ENCODE measurements around the gene PDE4DIP. TPM values are rescaled to one million over a fixed set of nuclear protein-coding genes. Genes with fewer than 3 reads are reported as not detected.
"Not testable (repeated sequence)": the region's sequence is repeated elsewhere in the genome, so short reads cannot be mapped to it uniquely, and the experiment has no call there.

The PDE4DIP gene
- total RNA-seq, 1 experiment from 2014 or later: 9.7 TPM

- not testable (repeated sequence) for DNase-seq (ENCODE audit: extremely low read depth, low read depth)
These were observed 72.0 kb downstream of the PDE4DIP start for GRCh38 chr1:148916222-148916621.

DNA sequence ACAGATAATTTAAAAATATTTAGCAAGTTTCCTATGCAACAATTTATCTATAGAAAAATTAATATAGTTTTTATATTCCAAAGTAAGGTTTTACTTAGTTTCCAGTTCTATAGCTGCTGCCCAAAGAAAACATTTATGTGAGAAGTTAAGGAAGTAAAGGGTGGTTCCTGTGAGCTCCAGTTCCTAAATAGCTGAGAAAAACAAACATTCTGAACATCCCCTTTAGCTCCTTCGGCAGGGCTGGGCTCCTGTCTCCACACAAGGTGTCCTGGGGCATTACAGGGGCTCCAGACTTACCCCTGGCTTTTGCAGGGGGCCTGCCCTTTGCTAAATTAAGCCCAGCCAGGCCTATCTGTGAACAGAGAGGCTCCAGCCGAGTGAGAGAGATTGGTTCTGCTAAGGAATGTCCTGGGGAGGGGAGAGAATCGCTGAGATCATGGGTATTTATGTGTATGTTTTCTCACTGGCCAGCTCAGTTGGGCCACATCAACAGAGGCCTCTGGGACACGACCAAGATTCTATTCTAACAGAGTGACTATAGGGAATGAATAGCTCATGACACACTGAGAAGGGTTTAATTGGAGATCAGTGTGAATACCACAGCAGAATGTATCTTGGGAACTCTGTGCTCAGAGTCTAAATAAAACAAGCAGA, 72.6 kb downstream of the PDE4DIP start:
- not testable (repeated sequence) for DNase-seq (ENCODE audit: extremely low read depth, low read depth)

DNA sequence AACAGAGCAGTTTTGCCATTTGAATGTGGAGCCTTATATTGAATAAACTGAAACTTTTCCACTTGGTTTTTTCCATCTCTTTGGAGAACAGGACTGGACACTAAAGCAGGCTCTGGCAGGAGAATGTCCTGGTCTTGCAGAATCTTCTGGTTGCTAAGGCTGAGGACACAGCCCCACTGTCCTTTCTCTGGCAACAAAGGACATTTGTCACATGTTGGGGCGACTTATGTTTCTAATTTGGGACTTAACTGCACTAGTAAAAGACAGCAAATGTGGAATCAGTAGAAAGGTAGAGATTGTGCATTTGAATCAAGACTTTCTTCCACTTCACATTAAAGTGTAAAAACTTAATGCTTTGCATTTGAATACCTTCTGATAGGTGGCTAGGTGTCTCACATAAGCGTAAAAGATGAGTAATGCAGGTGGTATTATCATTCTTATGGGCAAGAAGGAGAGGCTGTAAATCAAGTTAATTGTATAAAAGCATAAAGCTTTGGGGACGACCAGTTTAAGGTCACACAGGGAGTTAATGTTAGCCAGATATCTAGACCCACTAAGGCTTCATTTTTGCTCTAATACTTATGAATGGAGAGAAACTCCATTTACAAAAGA, 74.7 kb downstream of the PDE4DIP start:
- not testable (repeated sequence) for DNase-seq (ENCODE audit: extremely low read depth, low read depth)

DNA sequence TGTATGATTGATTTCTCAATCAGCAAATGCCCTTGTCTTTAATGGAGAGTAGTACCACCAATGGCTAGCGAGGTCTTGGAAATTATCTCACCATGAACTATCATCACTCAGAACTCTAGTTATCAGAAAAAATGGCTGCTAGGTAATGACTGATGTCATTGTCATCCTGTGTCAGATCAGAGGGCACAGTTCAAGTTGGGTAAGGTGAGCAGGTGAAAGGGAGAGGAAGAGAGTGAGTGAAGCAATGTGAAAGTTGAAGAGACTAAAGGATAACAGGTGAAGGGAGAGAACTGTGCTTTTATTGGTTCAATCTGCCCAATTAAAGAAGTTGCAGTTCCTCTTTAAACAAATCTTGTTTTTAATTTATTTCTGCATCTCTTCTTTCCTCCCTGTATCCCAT, 76.8 kb downstream of the PDE4DIP start:
- DNase-seq (ENCODE audit: extremely low read depth, low read depth): not testable (repeated sequence)

GRCh38 chr1:148923798-148924197, 79.6 kb downstream of the PDE4DIP start:
- DNase-seq (ENCODE audit: extremely low read depth, low read depth): not testable (repeated sequence)

DNA sequence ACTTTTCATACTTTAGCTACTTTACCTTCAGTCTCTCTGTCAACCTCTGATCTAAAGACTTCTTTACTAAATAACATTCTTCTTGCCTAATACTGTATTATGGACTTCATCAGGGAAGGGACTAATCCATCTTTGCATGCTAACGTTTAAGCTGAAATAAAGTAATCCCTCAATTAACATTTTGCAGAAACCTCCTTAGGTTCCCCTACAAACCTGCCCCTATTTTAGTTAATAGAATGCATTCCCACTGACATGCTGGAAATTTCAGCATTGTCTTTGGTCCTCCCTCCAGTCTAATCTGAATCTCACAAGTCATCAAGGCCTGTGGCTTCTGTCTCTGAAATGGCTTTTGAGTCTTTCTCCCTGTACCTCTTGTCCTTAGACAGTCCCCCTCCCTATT, 83.4 kb downstream of the PDE4DIP start:
- not testable (repeated sequence) for DNase-seq (ENCODE audit: extremely low read depth, low read depth)

- DNase-seq (ENCODE audit: extremely low read depth, low read depth): not testable (repeated sequence)
These were observed 85.0 kb downstream of the PDE4DIP start for GRCh38 chr1:148929253-148929652.

DNA sequence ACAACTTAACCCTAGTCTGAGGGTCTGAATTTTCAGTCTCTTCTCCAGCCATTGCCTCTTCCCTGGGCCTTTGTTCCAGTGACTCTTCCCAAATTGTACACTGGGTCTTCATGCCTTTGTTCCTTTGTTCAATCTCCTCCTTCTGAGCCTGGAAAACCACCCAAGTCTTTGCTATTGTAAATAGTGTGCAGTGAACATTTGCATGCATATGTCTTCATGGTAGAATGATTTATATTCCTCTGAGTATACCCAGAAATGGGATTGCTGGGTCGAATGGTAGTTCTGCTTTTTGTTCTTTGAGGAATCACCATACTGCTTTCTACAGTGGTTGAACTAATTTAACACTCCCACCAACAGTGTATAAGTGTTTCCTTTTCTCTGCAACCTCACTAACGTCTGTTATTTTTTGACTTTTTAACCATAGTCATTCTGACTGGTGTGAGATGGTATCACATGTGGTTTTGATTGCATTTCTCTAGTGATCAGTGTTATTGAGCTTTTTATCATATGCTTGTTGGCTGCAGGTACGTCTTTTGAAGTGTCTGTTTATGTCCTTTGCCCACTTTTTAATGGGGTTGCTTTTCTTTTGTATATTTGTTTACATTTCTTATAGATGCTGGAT, 91.3 kb downstream of the PDE4DIP start:
- not testable (repeated sequence) for DNase-seq (ENCODE audit: extremely low read depth, low read depth)

- not testable (repeated sequence) for DNase-seq (ENCODE audit: extremely low read depth, low read depth)
These were observed 98.7 kb downstream of the PDE4DIP start for GRCh38 chr1:148942906-148943305.

DNA sequence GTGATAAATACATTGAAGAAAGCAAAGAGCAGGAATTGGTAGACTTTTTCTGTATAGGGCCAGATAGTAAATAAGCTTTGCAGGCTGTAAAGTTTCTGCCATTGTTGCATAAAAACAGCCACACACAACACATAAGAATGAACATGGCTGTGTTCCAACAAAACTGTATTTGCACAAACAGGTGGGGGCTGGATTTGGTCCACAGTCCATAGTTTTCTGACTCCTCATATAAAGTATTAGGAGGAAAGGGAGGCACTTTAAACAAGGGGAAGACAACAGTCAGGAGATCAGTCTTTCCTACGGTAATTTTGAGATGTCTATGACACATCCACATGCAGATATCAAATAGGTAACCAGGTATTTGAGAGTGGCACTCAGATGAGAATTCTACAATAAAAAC, 100.9 kb downstream of the PDE4DIP start:
- DNase-seq (ENCODE audit: extremely low read depth, low read depth): not testable (repeated sequence)

- DNase-seq (ENCODE audit: extremely low read depth, low read depth): not testable (repeated sequence)
These were observed 104.5 kb downstream of the PDE4DIP start for GRCh38 chr1:148948768-148949167.

DNA sequence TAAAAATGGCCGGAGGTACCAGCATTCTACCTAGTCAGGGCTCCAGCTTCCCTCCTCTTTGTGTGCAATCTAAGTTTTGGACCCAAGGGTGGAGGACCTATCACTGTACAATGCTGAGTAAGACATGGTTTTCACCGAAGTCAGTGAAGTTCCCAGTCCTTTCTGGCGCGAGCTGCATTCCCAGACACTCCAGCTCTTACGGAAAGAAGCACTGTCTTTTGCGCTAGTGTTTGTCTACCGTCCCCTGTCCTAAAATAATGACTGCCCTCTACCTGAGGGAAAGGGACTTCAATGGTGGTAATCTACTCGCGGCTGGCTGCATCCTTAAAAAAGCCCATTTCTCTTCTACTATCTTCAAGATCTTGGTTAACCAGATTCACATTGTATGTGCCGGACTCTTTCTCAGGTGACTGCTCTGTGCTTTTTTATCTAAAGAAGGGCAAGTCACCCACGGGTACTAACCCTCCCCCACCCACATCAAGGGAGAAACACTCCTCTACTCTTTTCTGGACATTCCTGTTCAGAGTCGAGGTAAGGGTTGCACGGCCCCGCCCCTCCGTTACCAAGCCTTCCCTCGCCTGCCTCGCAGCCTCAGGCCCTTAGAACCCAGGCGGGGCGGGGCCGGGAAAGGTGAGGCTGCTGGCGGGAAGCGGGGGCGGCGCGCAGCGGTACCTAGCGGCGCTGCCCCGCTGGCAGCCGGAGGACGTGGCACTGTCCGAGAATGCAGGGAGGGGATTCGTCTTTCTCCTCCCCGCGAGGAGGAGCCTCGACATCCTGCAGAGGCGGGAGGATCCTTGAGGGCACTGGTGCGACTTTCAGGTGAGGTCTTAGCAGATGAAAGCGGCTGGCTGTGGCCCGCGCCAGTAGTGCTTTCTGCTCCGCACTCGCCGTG, 107.4 kb downstream of the PDE4DIP start:
- DNase-seq (ENCODE audit: extremely low read depth, low read depth): peak; percentile 82

- not testable (repeated sequence) for DNase-seq (ENCODE audit: extremely low read depth, low read depth)
These were observed 108.2 kb downstream of the PDE4DIP start for GRCh38 chr1:148952253-148952937.

DNA sequence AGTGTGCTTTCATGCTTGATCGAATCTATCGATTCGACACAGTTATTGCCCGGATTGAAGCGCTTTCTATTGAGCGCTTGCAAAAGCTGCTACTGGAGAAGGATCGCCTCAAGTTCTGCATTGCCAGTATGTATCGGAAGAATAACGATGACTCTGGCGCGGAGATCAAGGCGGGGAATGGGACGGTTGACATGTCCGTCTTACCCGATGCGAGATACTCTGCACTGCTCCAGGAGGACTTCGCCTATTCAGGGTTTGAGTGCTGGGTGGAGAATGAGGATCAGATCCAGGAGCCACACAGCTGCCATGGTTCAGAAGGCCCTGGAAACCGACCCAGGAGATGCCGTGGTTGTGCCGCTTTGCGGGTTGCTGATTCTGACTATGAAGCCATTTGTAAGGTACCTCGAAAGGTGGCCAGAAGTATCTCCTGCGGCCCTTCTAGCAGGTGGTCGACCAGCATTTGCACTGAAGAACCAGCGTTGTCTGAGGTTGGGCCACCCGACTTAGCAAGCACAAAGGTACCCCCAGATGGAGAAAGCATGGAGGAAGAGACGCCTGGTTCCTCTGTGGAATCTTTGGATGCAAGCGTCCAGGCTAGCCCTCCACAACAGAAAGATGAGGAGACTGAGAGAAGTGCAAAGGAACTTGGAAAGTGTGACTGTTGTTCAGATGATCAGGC, 108.8 kb downstream of the PDE4DIP start:
- DNase-seq (ENCODE audit: extremely low read depth, low read depth): not testable (repeated sequence)

DNA sequence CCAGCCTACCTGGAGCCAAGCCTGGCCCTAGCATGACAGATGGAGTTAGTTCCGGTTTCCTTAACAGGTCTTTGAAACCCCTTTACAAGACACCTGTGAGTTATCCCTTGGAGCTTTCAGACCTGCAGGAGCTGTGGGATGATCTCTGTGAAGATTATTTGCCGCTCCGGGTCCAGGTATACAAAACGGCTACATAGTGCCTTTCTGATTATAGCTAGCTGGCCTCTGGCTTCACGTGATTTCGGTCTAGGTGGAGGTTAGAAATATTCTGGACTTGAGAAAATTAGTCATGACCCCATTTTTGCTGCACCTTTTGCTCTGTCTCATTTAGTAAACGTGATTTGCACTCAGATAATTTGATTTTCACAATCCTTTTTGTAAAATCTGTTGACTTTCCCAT, 109.5 kb downstream of the PDE4DIP start:
- DNase-seq (ENCODE audit: extremely low read depth, low read depth): not testable (repeated sequence)

DNA sequence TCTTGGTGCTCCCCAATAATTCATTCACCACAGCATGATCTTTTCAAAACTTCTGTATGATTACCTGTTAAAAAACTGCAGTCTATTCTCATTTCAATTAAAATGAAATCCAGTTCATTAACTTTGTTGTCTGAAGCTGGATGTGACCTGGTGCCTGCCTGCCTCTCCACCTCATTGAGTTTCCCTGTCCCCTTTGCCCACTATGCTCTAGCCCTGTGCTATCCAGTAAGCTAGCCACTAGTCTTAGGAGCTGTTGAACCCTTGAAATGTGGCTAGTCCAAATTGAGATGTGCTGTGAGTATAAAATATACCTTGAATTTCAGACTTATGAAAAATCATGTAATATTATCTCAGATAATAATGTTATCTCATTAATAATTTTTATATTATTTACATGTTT, 114.1 kb downstream of the PDE4DIP start:
- DNase-seq (ENCODE audit: extremely low read depth, low read depth): not testable (repeated sequence)

GRCh38 chr1:148960212-148961000, 116.2 kb downstream of the PDE4DIP start:
- not testable (repeated sequence) for DNase-seq (ENCODE audit: extremely low read depth, low read depth)

GRCh38 chr1:148962127-148962857, 118.1 kb downstream of the PDE4DIP start:
- DNase-seq (ENCODE audit: extremely low read depth, low read depth): not testable (repeated sequence)

Data from NCI-H460 (cell line).